H1 (cell line): ENCODE data around the gene SLC5A9. TPM values are rescaled to one million over a fixed set of nuclear protein-coding genes. Genes with fewer than 3 reads are reported as not detected.

Experiments
- CTCF ChIA-PET: fragments of 300-600 bp; sonication (Branson Sonifier 250); formaldehyde crosslinking; loops from one replicate; lab custom pipeline; 2021; ENCODE audit not compliant: partially characterized antibody; lab: Charles Lee
- POLR2A ChIA-PET: fragments of 300-600 bp; sonication (Branson Sonifier 250); formaldehyde crosslinking; loops from one replicate; lab custom pipeline; 2021; ENCODE audit warnings: inconsistent platforms; ENCODE audit not compliant: partially characterized antibody; lab: Charles Lee
- DNase-seq, 2 experiments: peaks; one replicate each; pipeline versions ENCODE4 v3.0.0 to v3.0.0-alpha.2; 2010 to 2022; ENCODE audit warnings: low spot score in 2 of 2, low read depth in 1 of 2, mixed read lengths in 1 of 2
- FAIRE-seq: peaks from 2 replicates; lab custom pipeline; 2011; peaks lifted over from hg19 to GRCh38; lab: Jason Lieb, UNC
- H2AFZ ChIP-seq: 2 replicates; pipeline ENCODE4 v1.8.1; 2012; ENCODE audit warnings: low read length, inconsistent platforms
- H2AK5ac ChIP-seq: 2 replicates; pipeline ENCODE4 v1.6.1; 2013; ENCODE audit warnings: low read depth, low read length
- H2BK120ac ChIP-seq: replicated peaks from 2 replicates; pipeline ENCODE3; 2013; ENCODE audit warnings: low read depth, low read length, inconsistent platforms
- H2BK12ac ChIP-seq: 2 replicates; pipeline ENCODE4 v1.6.1; 2013; ENCODE audit warnings: low read depth, low read length
- H2BK15ac ChIP-seq: 2 replicates; pipeline ENCODE4 v1.6.1; 2013; ENCODE audit warnings: low read length
- H2BK20ac ChIP-seq: 2 replicates; pipeline ENCODE4 v1.6.1; 2013; ENCODE audit warnings: low read length
- H2BK5ac ChIP-seq: 2 replicates; pipeline ENCODE4 v1.6.1; 2013; ENCODE audit warnings: low read depth, low read length
- H3K14ac ChIP-seq: 2 replicates; pipeline ENCODE4 v1.6.1; 2013; ENCODE audit warnings: inconsistent platforms; ENCODE audit not compliant: insufficient read length
- H3K18ac ChIP-seq: 2 replicates; pipeline ENCODE4 v1.6.1; 2013; ENCODE audit warnings: low read length; ENCODE audit errors: extremely low read depth
- H3K23ac ChIP-seq: 2 replicates; pipeline ENCODE4 v1.6.1; 2013; ENCODE audit warnings: inconsistent platforms; ENCODE audit not compliant: insufficient read length
- H3K23me2 ChIP-seq: 2 replicates; pipeline ENCODE4 v1.6.1; 2013; ENCODE audit warnings: low read depth, low read length
- H3K27ac ChIP-seq: 2 replicates; pipeline ENCODE4 v1.6.1; 2011; ENCODE audit warnings: low read depth, low read length, inconsistent platforms
- H3K27me3 ChIP-seq, 4 experiments: replicated peaks in 1 of 4; 1 replicate in 1 of 4; 2 replicates in 3 of 4; pipeline versions ENCODE4 v1.6.1 to v1.8.1; 2011 to 2013; ENCODE audit warnings: low read length in 3 of 4, mild to moderate bottlenecking in 3 of 4, inconsistent platforms in 2 of 4, mixed read lengths in 2 of 4, moderate library complexity in 1 of 4; ENCODE audit not compliant: control insufficient read depth in 3 of 4, insufficient read depth in 3 of 4; ENCODE audit errors: extremely low read depth in 1 of 4
- H3K36me3 ChIP-seq, 4 experiments: 2 replicates each; pipeline versions ENCODE4 v1.6.1 to v1.8.1; 2011 to 2013; ENCODE audit warnings: mild to moderate bottlenecking in 4 of 4, low read length in 3 of 4, moderate library complexity in 2 of 4, control low read depth in 1 of 4, inconsistent platforms in 1 of 4; ENCODE audit not compliant: insufficient read depth in 4 of 4, control insufficient read depth in 2 of 4
- H3K4ac ChIP-seq: replicated peaks from 2 replicates; pipeline ENCODE3; 2013; ENCODE audit warnings: low read length, low read depth, mixed read lengths, inconsistent platforms; ENCODE audit not compliant: insufficient read length
- H3K4me1 ChIP-seq, 4 experiments: replicated peaks in 1 of 4; 1 replicate in 1 of 4; 2 replicates in 3 of 4; pipeline versions ENCODE4 v1.6.1 to v1.8.1; 2011 to 2013; ENCODE audit warnings: low read length in 3 of 4, inconsistent platforms in 2 of 4, mixed read lengths in 1 of 4; ENCODE audit not compliant: insufficient read depth in 4 of 4, control insufficient read depth in 3 of 4
- H3K4me2 ChIP-seq, 2 experiments: 2 replicates each; pipeline versions ENCODE4 v1.6.1 to v1.8.1; 2011 to 2013; ENCODE audit warnings: low read depth in 2 of 2, low read length in 2 of 2, control low read depth in 1 of 2, inconsistent platforms in 1 of 2, mild to moderate bottlenecking in 1 of 2; ENCODE audit not compliant: insufficient read depth in 1 of 2
- H3K4me3 ChIP-seq, 4 experiments: fragments of 200-600, 300-600 bp in 1 of 4; sonication (generic), shearing (Covaris generic), sonication (Bioruptor Twin) in 1 of 4; 2 replicates each; pipeline versions ENCODE4 v1.5.1 to v1.8.1; 2011 to 2016; ENCODE audit warnings: low read length in 4 of 4, low read depth in 3 of 4, control low read depth in 2 of 4, inconsistent platforms in 2 of 4, mild to moderate bottlenecking in 2 of 4, mixed read lengths in 1 of 4, moderate library complexity in 1 of 4; ENCODE audit not compliant: insufficient read depth in 2 of 4; ENCODE audit errors: extremely low read depth in 1 of 4
- H3K56ac ChIP-seq: replicated peaks from 2 replicates; pipeline ENCODE3; 2013; ENCODE audit warnings: low read depth, mild to moderate bottlenecking, mixed read lengths, low read length, inconsistent platforms; ENCODE audit not compliant: insufficient read length
- H3K79me1 ChIP-seq: 2 replicates; pipeline ENCODE4 v1.6.1; 2013; ENCODE audit warnings: low read depth, low read length, control low read depth
- H3K79me2 ChIP-seq, 2 experiments: 2 replicates each; pipeline versions ENCODE4 v1.6.1 to v1.8.1; 2012 to 2013; ENCODE audit warnings: low read length in 2 of 2, mild to moderate bottlenecking in 2 of 2, inconsistent platforms in 1 of 2; ENCODE audit not compliant: insufficient read depth in 2 of 2, control insufficient read depth in 1 of 2
- H3K9ac ChIP-seq, 4 experiments: replicated peaks in 1 of 4; 1 replicate in 1 of 4; 2 replicates in 3 of 4; pipeline versions ENCODE4 v1.6.1 to v1.8.1; 2011 to 2013; ENCODE audit warnings: low read depth in 3 of 4, low read length in 3 of 4, control low read depth in 2 of 4, mild to moderate bottlenecking in 2 of 4, moderate library complexity in 2 of 4, inconsistent platforms in 1 of 4; ENCODE audit errors: extremely low read depth in 1 of 4
- H3K9me3 ChIP-seq, 2 experiments: 2 replicates each; pipeline versions ENCODE4 v1.6.1 to v1.8.1; 2012 to 2013; ENCODE audit warnings: mild to moderate bottlenecking in 2 of 2, moderate library complexity in 2 of 2, control low read depth in 1 of 2, inconsistent platforms in 1 of 2, low read depth in 1 of 2, low read length in 1 of 2, mixed read lengths in 1 of 2; ENCODE audit not compliant: insufficient read depth in 2 of 2
- H4K20me1 ChIP-seq, 2 experiments: replicated peaks in 1 of 2; 2 replicates each; pipeline versions ENCODE3 to v1.8.1; 2011 to 2013; ENCODE audit warnings: inconsistent platforms in 2 of 2, low read length in 2 of 2, mild to moderate bottlenecking in 1 of 2; ENCODE audit not compliant: insufficient read depth in 2 of 2, control insufficient read depth in 1 of 2
- H4K5ac ChIP-seq: 2 replicates; pipeline ENCODE4 v1.6.1; 2013; ENCODE audit warnings: low read length, low read depth, mixed read lengths, inconsistent platforms; ENCODE audit not compliant: insufficient read length
- H4K8ac ChIP-seq: 2 replicates; pipeline ENCODE4 v1.8.0; 2013; ENCODE audit warnings: mild to moderate bottlenecking, moderate library complexity, low read length, inconsistent platforms; ENCODE audit not compliant: insufficient read depth; ENCODE audit errors: extremely low read depth
- H4K91ac ChIP-seq: replicated peaks from 2 replicates; pipeline ENCODE3; 2013; ENCODE audit warnings: low read length, mixed read lengths, inconsistent platforms; ENCODE audit not compliant: insufficient read length
- BACH1 ChIP-seq: IDR thresholded peaks from 2 replicates; pipeline ENCODE4 v1.6.1; 2012; ENCODE audit warnings: low read length, improper control_type of control experiment
- CBX5 ChIP-seq: fragments of 300-800, 300-1000 bp; sonication (generic); IDR thresholded peaks from 2 replicates; pipeline ENCODE4 v1.7.1; 2016; ENCODE audit warnings: antibody characterized with exemption, low read length, low read depth
- CHD1 ChIP-seq: IDR thresholded peaks from 2 replicates; pipeline ENCODE4 v1.6.1; 2012; ENCODE audit warnings: low read depth, low read length, improper control_type of control experiment
- CHD2 ChIP-seq: IDR thresholded peaks from 2 replicates; pipeline ENCODE4 v1.6.1; 2012; ENCODE audit warnings: low read length, improper control_type of control experiment
- EZH2 ChIP-seq: fragments of 200-600 bp; sonication (generic); IDR thresholded peaks from 2 replicates; pipeline ENCODE4 v1.7.1; 2012; ENCODE audit warnings: low read depth, mild to moderate bottlenecking, moderate library complexity, low read length, inconsistent platforms; ENCODE audit not compliant: severe bottlenecking
- FOSL1 ChIP-seq: IDR thresholded peaks from 2 replicates; pipeline ENCODE4 v1.6.1; 2011; ENCODE audit warnings: mild to moderate bottlenecking, low read depth, low read length, moderate library complexity; ENCODE audit not compliant: insufficient read depth
- NANOG ChIP-seq: IDR thresholded peaks from 2 replicates; pipeline ENCODE4 v1.6.1; 2011; ENCODE audit warnings: low read length, low read depth, mild to moderate bottlenecking, inconsistent platforms; ENCODE audit not compliant: insufficient read depth, poor library complexity, severe bottlenecking
- RFX5 ChIP-seq: IDR thresholded peaks from 2 replicates; pipeline ENCODE4 v1.6.1; 2011; ENCODE audit warnings: low read depth, low read length, improper control_type of control experiment, borderline replicate concordance
- SIN3A ChIP-seq, 2 experiments: IDR thresholded peaks in 1 of 2; conservative IDR thresholded peaks in 1 of 2; 2 replicates each; pipeline ENCODE4 v1.6.1; 2011 to 2012; ENCODE audit warnings: low read length in 2 of 2, improper control_type of control experiment in 1 of 2, low read depth in 1 of 2, mild to moderate bottlenecking in 1 of 2
- SIX5 ChIP-seq: IDR thresholded peaks from 2 replicates; pipeline ENCODE4 v1.6.1; 2011; ENCODE audit warnings: mild to moderate bottlenecking, low read depth, low read length
- SP1 ChIP-seq: IDR thresholded peaks from 2 replicates; pipeline ENCODE4 v1.6.1; 2011; ENCODE audit warnings: low read depth, low read length
- TCF12 ChIP-seq: IDR thresholded peaks from 2 replicates; pipeline ENCODE4 v1.6.1; 2011; ENCODE audit warnings: low read depth, mild to moderate bottlenecking, low read length
- TEAD4 ChIP-seq: IDR thresholded peaks from 2 replicates; pipeline ENCODE4 v1.6.1; 2012; ENCODE audit warnings: low read depth, low read length, inconsistent platforms, mixed read lengths
- YY1 ChIP-seq: IDR thresholded peaks from 2 replicates; pipeline ENCODE4 v1.6.1; 2011; ENCODE audit warnings: low read depth, mild to moderate bottlenecking, low read length
- ZNF274 ChIP-seq: IDR thresholded peaks from 2 replicates; pipeline ENCODE4 v1.7.0; 2012; ENCODE audit warnings: low read length, borderline replicate concordance; ENCODE audit errors: extremely low read depth
- WGBS, 2 experiments: shearing (Covaris generic) in 1 of 2; methylation state at CpG; one replicate each; pipeline versions ENCODE4 v1.1.6 to v1.1.7; 2013 to 2015; ENCODE audit warnings: low lambda C conversion rate in 2 of 2, mixed read lengths in 2 of 2, inconsistent platforms in 1 of 2, low coverage in 1 of 2, missing lambda C conversion rate in 1 of 2; ENCODE audit not compliant: insufficient replicate concordance in 2 of 2, insufficient coverage in 1 of 2, insufficient read length in 1 of 2; ENCODE audit errors: extremely low coverage in 1 of 2, missing lambda C conversion rate in 1 of 2; 5-methylcytosine and 5-hydroxymethylcytosine counted together
- polyA plus RNA-seq, 7 experiments: library from polyadenylated mRNA; depleted of rRNA in 3 of 7; stranded (reverse) in 5 of 7; unstranded in 2 of 7; fragments of >200 nt in 5 of 7; fragments of 200-250 nt in 2 of 7; gene quantifications; 1 replicate in 5 of 7; 2 replicates in 1 of 7; 4 replicates in 1 of 7; pipeline versions ENCODE4 v1.2.1 to v1.2.3, GENCODE V29; 2011 to 2013; ENCODE audit warnings: missing spikeins in 2 of 7, mixed read lengths in 2 of 7
- total RNA-seq: library from RNA; stranded (reverse); fragmentation: NEBNext Ultra II Directional; extraction: Animal tissue kit (Norgen Biotek cat#: 25700); gene quantifications from 2 replicates; pipeline ENCODE4 v1.2.1, GENCODE V29; 2021

Gene SLC5A9
- total and polyA plus RNA-seq, 2 of the 8 experiments (the other 6 are each of a cell fraction or from before 2014, with no cell fraction given), result 0.03 TPM; not detected in 1

DNA sequence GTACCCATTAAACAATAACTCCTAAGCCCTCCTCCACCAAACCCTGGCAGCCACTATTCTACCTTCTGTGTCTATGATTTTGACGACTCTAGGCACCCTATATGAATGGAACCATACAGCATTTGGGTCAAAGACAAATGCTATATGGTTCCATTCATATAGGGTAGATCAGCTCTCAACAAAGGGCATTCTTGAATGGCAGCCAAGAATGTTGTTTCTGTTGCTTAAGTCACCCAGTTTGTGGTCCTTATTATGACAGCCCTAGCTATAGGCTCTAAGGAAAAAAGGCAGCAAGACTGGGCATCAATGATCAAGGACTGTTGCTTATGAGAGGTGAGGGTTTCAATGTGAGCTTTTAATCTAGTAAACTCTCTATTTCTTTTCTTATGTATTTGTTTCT, 4.7 kb upstream of the SLC5A9 start:
- CTCF ChIA-PET, result interaction anchor here (0.8 to 5.9 kb wide), 6 partner anchors 8 to 313 kb away, joined by 3 to 41 read pairs (median 8); no protein-coding TSS in a partner anchor
- H4K5ac ChIP-seq, result no peak overlapping the region
- no peak overlapping the region for H2BK120ac ChIP-seq
- POLR2A ChIA-PET, result no interaction called here
- no peak overlapping the region for H3K23ac ChIP-seq
- no peak overlapping the region for H4K8ac ChIP-seq
- H3K56ac ChIP-seq, result no peak overlapping the region
- H3K27me3 ChIP-seq, result no peaks in the 10 kb centered on the region
- peaks cover 1 to 9% (median 5%) of the 10 kb centered on the region in 4 experiments; a peak in 3 of 7 replicates for H3K4me1 ChIP-seq
- H2BK15ac ChIP-seq, result no peak overlapping the region
- H2BK5ac ChIP-seq, result no peak overlapping the region
- H2BK20ac ChIP-seq, result no peak overlapping the region
- no peaks in the 10 kb centered on the region for H4K20me1 ChIP-seq
- no peak overlapping the region for H2BK12ac ChIP-seq
- H3K4me2 ChIP-seq, result no peak overlapping the region
- no peaks in the 10 kb centered on the region for H3K9me3 ChIP-seq
- H3K36me3 ChIP-seq, result no peaks in the 10 kb centered on the region
- no peak overlapping the region for H3K27ac ChIP-seq
- H4K91ac ChIP-seq, result no peak overlapping the region
- no peaks in the 10 kb centered on the region for H3K23me2 ChIP-seq
- no peak overlapping the region for H3K4ac ChIP-seq
- no peak overlapping the region for H3K14ac ChIP-seq
- no peak overlapping the region for H3K9ac ChIP-seq
- no peaks in the 10 kb centered on the region for H3K79me1 ChIP-seq
- H3K18ac ChIP-seq, result no peak overlapping the region
- no peak overlapping the region for H2AFZ ChIP-seq
- WGBS, 2 experiments, result 42% methylated on average over 1 of the region's 1 CpG; no CpG with 5 or more reads in 1 of the 2 experiments
- H3K4me3 ChIP-seq, result no peak overlapping the region
- DNase-seq (no peak), FAIRE-seq (no peak)
- no peak overlapping the region for H2AK5ac ChIP-seq
- no peaks in the 10 kb centered on the region for H3K79me2 ChIP-seq
- TF ChIP-seq BACH1, result no peak
- TF ChIP-seq CHD2, result no peak
- no peak for TF ChIP-seq CBX5
- TF ChIP-seq RFX5, result no peak
- no peak for TF ChIP-seq EZH2
- TF ChIP-seq CHD1, result no peak
- no peak for TF ChIP-seq ZNF274
- TF ChIP-seq TEAD4, result no peak
- TF ChIP-seq FOSL1, result no peak
- no peak for TF ChIP-seq SIN3A (conservative IDR thresholded peaks at IDR 0.05 in 1 of 2, IDR thresholded peaks at IDR 0.05 in 1 of 2; ENCODE audit: low read depth in 1 of 2, low read length in 2 of 2)
- TF ChIP-seq SP1, result no peak
- no peak for TF ChIP-seq TCF12
- no peak for TF ChIP-seq YY1
- TF ChIP-seq SIX5, result no peak
- no peak for TF ChIP-seq NANOG
